A204.1 (cell line): Measurements from ENCODE around the gene CSDE1.

ENCODE experiments used
- FAIRE-seq: peaks from 2 replicates; lab custom pipeline; 2012; peaks lifted over from hg19 to GRCh38; lab: Jason Lieb, UNC

Gene CSDE1

DNA sequence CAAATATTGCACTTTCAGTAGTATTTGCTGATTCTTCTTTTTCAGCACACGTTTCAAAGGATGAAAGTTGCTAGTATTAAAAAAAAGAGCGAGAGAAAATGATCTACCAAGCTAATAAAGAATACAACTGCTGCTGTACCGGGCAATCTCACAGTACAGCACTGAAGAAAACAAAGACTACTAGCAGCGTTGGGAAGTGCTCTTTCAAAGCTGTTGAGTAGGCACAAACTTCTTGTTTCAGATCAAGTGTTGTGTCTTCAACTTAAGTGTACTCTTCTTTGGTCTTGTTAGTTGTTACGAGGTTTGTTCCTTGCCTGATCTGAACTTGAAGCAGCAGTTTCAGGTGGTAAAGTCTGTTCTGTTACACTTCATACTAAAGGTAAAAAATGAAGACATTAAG is 7.9 kb downstream of the CSDE1 start:
- FAIRE-seq, result no peak

DNA sequence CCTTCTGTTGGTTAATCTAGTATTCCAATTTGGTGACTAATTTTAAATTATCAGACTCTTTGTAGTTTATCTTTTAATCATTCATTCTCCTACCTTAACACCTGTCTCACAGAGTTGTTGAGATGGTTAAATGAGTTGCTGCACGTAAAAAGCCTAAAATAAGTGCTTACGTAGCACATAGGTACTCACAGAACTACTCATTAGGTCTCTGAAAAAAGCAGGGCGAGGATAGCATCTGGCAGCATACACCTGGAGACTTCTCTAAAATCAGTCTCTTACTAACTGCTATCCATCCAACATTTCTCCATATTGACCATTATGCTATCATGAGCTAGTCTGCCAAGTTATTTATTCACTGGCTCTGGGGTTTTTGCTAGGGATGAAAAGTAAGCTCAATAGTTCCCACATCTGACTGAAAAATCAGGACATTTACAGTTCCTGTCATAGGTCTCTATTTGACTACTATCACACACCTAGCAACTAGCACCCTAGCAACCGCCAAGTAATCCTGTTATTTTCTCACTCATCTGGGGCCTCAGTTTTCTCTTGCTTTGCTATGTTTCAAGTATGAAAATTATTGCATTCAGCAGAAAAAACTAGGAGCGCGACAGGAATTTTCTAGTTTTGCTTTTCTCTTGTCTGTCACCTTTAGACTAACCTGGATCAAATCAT is 11.2 kb downstream of the CSDE1 start:
- no peak for FAIRE-seq

DNA sequence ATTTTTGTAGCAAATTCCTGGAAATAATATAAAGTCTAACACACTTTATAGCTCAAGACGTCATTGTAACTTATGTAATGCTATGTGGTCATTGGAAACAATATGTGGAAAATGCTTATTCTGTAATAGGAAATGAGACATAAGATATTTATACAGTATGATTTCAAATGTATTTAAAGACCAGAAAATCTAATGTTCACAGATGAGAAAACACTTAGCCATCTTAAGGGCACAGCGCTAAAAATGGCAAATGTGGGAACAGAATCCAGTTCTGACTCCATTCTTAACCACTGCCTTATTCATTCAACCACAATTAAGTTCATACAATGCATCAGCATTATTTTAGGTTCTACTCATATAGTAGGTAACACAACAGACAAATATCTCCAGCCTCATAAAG is 12.5 kb downstream of the CSDE1 start:
- no peak for FAIRE-seq

DNA sequence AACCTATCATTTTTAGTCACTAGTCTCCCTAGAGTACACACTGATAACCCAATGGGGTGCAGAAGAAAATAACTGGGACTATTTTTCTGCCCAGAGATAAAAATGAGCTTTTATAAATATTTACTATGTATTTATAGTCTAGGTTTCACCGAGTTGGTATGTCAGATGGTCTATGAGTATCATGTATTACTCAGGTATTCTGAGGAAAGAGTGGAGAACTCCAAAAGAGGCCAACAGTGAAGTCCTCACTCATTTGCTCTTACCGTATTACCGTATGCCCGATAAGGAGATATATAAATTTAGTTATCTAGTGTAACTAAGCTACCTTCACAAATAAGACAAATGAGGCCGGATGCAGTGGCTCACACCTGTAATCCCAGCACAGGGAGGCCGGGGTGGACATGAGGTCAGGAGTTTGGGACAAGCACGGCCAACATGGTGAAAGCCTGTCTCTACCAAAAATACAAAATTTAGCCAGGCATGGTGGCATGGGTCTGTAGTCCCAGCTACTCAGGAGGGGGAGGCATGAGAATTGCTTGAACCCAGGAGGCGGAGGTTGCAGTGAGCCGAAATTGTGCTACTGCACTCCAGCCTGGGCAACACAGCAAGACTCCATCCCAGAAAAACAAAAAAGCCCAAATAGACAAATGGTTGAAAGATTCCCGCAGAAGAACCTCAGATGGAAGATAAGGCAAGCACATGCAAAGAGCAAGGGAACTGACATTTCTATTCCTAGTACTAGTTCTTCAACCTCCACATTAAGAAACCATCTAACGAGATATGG is 15.6 kb downstream of the CSDE1 start:
- no peak for FAIRE-seq

DNA sequence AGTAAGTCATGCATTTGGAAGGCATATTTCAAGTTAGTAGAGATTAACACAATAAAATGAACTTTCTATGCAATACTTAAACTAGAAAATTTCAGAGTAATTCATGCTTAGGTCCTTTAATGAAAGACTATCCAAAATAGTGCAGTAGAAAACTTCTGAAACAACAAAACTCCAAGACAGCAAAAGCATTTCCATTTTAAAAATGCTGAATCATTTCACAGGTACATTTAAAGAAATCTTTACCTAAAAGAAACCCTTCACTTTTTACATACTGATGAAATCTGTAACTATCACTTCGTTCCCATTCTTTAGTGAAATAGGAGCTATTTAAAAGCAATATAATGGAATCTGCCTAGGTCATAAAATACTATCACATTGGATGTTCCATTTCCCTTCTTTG is 17.5 kb downstream of the CSDE1 start:
- FAIRE-seq, result no peak

DNA sequence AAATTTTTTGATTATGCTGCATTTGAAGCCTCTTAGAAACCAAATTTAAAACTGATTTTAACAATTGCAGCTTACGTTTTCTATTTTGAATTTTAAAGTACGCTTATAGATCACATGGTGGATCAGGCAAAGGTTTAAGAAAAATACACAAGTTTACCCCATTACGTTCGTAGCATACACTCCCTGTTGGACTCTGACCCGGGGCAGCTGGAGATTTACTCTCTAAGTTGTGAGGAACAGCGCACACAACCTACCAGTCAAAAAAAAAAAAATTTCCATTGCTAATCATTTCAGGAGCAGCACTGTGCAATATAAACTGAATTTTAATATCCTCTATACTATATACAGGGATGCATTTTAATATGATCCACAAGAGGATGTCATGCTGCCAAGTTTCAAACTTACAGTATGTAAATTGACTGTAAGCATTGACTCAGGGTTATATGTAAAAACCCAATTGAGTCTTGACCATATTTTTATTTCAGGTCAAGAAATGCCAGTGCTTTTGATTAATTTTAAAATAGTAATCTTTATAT is 20.4 kb downstream of the CSDE1 start:
- FAIRE-seq, result no peak

DNA sequence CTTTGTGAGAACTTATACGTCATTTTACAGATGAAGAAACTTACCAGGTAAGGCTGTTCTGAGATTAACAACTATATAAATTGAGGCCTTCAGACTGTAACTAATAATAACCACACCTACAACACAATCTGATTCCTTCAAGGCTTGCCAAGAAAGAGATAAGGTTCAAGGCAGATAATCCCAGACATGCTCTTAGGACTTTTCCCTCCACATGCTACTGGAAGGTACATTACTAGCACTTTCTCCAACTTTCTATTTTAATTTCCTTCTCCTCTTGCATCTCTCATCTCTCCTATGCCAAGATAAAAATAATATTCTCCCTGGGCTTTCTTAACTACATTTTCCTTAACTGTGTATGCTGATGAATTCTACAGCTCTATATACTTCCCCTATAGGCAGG is 22.3 kb downstream of the CSDE1 start:
- no peak for FAIRE-seq

DNA sequence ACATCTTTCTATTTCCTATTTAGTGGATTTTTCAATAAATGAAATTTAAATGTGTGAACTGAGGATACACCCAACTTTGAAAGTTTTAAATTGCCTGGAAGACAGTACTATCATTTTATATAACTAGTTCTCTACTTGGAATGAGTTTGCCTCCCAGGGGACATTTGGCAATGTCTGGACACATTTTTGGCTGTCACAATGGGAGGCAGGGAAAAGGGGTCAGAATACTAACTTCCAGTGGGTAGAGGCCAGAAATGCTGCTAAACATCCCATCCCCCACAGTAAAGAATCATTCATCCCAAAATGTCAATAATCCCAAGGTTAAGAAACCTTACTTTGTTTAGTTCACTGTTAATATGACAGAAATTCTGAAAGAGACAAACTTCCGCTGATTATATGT is 28.0 kb downstream of the CSDE1 start:
- no peak for FAIRE-seq

DNA sequence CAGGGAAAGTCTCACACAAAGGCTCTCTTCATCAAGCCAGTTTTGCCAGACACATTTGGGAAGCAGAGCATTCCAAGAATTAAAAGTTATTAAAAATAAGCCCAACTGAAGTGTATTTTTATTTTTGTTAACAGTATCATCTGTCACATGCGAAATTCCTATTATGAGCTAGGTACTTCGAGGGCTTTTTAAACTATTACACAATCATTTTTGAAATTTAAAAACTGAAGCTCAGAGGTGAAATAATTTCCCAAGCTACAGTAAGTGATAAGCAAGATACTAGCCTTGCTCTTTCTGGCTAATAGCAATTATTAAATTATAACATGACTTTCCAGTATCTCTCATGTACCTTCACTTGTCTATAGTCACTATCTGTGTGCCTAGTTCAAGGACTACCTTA is 29.2 kb downstream of the CSDE1 start:
- no peak for FAIRE-seq

DNA sequence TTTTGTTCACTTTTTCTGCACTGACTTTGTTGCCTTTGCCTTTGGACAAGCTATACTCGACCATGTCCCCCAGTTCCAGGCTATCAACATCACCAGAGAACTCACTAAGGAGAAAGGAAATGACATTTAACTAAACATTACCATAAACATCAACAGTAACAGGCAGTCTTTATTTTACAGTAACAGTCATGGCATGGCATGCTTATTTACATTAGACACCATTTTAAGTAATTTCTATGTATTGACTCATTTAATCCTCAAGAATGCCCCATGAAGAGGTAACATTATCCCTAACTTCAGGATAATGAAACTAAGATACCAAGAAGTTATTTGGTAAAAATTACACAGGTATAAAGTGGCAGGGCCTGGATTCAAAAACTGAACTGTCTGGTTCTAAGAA is 32.6 kb downstream of the CSDE1 start:
- FAIRE-seq, result no peak

DNA sequence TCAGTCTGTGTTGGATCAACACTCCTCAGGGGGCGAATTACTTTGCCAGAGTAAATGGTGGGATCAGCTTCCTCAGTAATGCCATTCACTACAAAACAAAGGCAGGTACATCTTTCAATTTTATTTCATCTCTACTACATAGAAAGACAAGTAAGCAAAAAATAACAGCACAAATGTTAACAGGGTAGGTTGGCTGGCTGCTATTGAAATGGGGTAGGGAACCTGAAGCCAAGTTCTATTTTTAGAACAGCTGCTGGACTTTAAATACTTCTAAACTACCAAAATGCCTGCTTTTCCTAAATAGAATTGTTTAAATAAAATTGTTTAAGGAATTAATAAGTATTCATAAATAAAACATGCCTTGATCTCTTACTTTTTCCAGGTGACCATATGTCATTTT is 33.9 kb downstream of the CSDE1 start:
- no peak for FAIRE-seq

DNA sequence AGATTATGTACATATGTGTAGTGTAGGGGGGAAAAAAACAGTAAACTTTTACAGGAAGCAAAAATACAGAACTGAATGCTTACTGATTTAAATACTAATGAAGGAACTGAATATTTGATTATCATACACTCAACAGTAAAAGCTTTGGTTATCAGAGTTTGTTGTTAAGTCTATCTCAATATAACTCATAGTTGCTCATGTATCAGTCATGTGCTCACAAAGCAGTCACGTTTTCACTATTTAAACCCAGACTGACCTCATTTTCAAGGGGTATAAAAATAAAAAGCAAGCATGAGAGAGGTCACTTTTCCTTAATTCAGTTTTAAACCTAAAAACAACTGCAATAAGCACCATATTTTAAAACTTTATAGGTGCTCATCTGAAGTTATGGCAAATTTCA is 34.3 kb downstream of the CSDE1 start:
- no peak for FAIRE-seq

DNA sequence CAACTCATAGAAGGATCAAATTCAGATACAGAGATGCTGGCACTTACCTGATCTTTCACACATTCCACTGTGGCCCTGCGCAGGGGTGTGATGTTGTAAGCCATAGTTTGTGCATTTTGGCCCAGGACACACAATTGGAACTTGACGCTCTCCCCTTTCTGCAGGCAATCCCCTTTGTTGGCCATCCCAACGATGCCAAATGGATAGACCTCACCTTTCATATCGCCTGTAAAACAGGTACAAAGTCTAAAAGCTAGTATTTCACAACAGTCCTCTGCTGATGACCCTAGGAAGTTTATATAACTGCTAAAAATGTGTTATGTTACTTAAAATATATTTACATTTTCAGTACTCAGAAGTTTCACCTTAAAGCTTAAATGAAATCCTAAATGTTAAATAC is 37.3 kb downstream of the CSDE1 start:
- FAIRE-seq, result no peak

DNA sequence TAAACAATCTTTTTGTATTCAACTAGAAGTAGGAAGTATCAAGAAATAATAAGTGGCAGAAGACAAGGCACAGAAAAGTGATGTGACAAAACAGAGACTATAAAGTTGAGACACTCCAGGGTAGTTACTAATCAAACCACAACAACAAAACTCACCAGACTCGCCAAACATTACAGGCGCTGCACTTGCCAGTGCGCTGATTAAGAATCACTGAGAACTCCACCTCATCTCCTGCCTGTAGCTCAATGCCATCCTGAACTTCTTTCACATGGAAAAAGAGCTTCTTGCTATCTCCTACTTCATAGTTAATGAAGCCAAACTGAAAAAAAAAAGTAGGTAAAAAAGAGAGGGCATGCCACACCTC is 38.4 kb downstream of the CSDE1 start:
- no peak for FAIRE-seq

DNA sequence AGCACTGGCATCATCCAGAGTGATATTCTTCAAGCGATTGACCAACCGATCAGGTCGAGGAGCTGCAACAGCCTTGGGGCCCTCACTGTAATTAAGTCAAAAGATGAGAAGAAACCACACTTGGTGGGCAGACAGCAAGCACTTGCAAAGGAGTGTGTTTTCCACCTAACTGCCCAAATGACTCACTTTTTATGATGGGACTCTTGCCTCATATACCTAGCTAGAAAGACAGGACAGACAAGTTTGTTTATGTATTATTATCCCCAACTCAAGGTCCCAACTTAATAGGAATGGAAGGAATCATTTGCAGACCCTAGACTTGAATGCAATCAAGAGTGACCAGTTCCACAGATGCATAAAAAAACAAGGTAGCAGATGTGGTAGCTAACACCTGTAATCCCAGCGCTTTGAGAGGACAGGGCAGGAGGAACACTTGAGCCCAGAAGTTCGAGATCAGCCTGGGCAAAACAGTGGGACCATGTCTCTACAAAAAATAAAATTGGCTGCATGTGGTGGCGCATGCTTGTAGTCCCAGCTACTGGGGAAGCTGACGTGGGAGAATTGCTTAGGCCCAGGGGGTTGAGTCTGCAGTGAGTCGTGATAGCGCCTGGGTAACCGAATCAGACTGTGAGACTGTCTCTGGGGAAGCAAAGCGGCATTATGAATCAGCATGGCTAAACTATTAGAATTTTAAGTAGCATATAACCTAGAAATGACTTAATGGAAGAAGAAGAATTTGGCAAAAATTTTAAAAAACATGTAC is 38.9 kb downstream of the CSDE1 start:
- no peak for FAIRE-seq

DNA sequence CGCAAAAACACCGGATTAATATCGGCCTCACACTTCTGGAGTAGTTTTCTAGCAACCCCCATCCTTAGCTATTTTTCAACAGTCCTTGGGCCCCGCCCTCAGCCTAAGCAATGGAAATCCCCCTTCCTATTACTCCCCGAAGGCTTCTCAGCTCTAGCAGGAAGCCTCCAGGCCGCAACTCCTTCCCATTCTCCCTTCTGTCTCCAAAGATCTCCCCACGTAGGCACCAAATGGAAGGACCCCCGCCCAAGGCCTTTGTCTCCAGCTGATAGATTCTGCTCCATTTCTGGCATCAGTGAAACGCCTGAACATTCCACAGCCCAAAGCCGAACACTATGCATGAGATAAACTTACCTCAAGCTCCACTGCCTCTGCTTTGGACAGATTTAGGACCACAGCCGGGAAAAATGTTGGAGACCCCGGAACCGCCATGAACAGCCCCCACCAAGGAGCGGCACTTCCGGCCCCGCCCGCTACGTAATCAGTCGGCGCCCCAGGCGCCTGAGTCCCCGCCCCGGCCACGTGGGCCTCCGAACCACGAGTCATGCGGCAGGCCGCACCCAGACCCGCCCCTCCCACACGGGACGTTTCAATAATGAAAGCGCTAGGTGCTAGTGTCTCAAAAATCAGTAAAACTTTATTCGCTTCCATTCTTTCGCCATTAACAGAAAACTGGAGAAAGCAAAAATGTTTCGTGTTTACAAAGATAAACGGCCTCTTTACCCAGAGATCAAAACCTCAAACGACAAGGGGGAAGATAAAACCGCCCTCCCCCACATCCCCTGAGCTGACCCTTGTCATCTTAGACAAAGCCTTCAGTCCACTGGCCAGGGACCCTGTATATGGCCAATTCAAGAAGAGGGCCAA is 41.2 kb downstream of the CSDE1 start, which contains the start of gene NRAS:
Gene NRAS, minus strand, starts transcription at position 468 of the 867 bp plus-strand sequence. CDS start 611 bp downstream, outside the sequence.
- FAIRE-seq, result no peak

DNA sequence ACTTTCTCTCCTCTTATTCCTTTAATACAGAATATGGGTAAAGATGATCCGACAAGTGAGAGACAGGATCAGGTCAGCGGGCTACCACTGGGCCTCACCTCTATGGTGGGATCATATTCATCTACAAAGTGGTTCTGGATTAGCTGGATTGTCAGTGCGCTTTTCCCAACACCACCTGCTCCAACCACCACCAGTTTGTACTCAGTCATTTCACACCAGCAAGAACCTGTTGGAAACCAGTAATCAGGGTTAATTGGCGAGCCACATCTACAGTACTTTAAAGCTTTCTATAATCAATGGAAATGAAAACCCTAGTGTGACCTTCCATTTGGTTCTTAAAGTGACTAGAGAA is 41.9 kb downstream of the CSDE1 start:
- no peak for FAIRE-seq

DNA sequence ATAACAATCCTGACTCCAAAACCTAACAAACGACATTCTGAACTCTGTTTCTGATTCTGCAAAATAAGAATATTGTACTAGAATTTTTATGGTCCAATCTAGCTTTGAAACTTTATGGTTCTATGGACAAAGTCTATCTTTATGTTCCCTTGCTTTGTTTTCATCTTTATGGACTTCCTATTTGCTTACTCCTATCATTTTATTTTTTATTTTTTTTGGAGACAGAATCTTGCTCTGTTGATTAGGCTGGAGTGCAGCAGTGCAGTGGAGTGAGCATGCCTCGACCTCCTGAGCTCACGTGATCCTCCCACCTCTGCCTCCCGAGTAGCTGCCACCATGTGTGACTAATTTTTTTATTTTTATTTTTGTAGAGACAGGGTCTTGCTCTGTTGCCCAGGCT is 44.8 kb downstream of the CSDE1 start:
- no peak for FAIRE-seq

DNA sequence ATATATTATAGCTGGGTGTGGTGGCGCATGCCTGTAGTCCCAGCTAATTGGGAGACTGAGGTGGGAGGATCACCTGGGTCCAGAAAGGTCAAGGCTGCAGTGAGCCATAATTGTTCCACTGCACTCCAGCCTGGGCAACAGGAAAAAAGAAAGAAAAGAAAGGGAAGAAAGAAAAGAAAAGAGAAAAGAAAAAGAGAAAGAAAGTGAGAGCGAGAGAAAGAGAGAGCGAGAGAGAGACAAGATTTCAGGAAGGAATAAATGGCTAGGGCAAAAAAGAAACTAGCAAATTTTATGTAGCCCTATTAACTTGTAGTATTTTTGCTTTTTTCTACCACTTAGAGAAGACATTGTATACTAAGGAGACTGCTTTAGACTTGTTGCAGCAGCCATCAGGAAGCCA is 47.4 kb downstream of the CSDE1 start:
- no peak for FAIRE-seq

DNA sequence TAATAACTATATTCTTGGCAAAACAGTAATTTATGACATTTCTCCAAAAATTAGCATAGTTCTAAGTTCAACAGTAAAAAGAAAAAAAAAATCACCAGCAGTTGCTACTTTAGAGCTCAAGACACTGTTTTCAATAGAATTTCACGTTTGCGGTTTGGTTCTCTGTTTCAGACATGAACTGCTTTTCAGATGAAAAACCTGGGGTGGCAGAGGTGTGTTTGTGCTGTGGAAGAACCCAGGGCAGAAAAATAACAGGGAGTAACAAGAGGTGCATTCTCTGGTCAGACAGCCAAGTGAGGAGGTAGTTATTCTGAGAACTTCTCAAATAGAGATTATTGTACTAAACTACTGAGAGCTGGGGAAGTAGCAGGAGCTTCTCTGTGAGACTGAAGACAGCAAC is 50.2 kb downstream of the CSDE1 start:
- FAIRE-seq, result no peak

DNA sequence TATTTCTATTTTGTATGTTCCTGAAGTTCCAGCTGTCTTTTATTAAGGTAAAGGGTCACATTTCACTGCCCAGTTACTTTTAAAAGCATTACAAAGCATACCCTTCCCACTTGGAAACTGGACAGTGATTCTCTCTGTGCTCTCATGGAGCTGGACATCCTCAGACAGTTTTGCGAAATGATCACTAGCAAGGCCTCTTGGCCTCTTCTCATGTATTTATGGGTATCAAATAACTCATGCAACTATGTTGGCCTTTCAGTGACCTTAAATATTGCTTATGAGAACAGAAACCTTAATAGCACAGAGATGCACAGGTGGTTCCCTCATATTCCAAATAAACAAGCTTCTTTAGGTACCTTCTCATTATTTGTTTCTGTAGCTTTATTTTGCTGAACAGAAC is 54.5 kb downstream of the CSDE1 start:
- no peak for FAIRE-seq

DNA sequence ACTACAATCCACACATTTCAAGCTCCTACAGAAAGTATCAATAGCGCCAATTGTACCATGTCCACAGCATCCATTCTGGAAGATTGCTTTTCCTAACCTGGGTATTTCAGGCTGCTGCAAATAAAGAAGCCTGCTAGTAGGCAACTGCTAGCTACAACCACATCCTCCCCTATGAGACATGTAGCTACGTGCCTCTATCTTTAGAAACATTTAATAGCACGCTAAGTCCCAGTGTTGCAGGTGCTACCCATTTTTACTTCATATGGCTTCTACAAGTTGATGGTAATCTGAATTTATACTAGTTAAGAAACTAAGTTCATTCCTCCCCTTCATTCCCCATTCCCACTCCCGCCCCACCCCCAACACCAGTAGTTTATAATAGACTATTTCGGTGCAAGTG is 55.0 kb downstream of the CSDE1 start:
- no peak for FAIRE-seq
